NOMO-1 treated with DMSO at 0.1 percent for 48 hours (cell line): Measurements from ENCODE around the gene ADAMTS17.
"Not testable (repeated sequence)": the region's sequence is repeated elsewhere in the genome, so short reads cannot be mapped to it uniquely, and the experiment has no call there.

ENCODE experiments used
- DNase-seq: peaks from one replicate; lab custom pipeline; 2025; ENCODE audit not compliant: unreplicated experiment; lab: John Stamatoyannopoulos, UW

The ADAMTS17 gene

DNA sequence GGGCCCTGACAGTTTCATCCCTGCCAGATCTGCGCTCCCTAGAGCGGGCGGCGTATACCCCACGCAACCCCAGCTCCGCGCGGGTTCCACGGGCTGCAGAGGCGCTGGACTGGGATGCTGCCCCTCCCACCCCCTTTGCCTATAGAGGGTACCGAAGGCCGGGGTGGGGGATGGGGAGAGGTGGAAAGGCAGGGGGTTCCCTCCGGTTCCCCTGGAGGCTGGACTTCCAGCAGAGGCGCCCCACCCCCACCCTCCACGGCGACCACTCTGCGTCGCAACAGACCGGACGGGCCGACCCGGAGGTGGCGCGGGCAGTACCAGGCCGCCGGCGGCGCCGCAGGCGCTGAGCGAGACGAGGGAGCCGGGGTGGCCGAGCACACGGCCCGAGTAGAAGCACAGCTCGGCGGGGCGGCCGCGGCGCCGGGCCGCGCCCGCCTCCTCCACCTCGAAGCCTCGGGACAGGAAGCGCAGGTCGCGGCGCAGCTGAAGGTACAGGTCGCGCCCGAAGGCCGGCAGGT lies 995 bp downstream of the ADAMTS17 start:
- DNase-seq: no peak

DNA sequence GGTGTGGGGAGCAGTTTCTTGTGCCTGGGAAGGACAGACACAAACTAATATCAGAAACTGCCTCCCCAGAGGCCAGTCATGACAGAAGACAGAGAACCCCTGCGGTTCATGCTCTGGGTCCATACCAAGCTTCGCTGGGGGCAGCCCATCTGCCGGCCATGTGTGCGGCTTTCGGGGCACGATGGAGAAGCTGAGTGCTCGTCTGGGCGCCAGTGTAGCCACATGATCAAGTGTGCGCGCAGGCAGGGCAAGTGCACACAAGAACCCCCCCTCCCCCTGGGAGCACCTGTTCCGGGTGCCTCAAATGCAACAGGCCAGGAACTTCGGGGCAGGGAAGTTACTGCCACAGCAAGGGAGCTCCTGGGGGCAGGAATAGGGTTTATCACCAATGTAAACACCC lies 1.8 kb downstream of the ADAMTS17 start:
- no peak for DNase-seq

DNA sequence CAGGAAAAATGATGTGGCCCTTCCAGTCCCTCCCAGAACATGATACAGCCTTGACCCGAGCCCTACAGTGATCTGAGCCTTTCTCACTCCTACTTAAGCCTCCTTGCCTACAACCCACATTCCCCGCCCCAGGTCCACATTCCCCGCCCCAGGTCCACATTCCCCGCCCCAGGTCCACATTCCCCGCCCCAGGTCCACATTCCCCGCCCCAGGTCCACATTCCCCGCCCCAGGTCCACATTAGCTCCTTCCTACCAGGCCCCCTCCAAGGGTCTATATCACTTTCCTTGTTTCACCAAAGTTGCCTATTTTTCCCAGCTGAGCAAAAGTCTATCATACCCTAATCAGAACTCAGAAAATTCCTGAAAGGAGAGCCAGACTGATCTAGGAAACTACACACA lies 2.3 kb downstream of the ADAMTS17 start:
- not testable (repeated sequence) for DNase-seq

DNA sequence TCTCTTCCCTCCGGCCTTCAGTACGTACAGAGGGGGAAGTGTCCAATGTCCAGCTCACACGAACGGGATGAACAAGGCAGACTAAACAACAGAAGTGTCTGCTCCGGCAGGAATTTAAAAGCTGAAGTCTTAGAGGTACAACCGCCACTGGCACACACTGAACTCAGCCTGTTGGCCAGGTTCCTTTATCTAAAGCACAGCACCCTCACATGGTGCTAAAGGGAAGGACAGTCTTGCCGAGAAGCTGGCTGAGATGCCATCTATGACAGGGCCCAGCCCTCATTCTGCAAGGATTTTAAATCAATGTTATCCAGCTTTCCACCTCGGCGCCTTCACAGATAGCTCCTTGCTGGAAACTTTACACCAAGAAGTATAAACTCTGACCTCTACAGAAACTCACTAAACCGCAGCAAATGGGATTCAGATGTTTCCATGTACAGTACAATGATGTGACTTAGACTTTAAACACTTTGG lies 2.8 kb downstream of the ADAMTS17 start:
- DNase-seq: peak; percentile 75

DNA sequence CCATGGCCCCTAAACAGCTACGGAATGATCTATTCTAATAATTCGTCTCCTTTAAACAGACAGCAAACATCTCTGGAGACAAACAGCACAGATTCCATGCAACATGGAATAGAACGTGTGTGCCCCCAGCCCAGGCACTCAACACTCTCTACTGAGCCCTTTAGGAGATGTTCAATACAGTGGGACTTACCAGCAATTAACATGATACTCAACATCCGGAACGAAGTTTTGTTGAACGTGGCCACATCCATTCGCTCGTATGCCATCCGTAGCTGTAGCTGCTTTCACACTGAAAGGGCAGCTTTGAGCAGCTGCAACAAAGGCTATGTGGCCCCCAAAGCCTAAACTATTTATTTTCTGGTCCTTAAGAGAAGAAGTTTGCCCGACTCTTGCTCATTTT lies 3.5 kb downstream of the ADAMTS17 start:
- DNase-seq: no peak

DNA sequence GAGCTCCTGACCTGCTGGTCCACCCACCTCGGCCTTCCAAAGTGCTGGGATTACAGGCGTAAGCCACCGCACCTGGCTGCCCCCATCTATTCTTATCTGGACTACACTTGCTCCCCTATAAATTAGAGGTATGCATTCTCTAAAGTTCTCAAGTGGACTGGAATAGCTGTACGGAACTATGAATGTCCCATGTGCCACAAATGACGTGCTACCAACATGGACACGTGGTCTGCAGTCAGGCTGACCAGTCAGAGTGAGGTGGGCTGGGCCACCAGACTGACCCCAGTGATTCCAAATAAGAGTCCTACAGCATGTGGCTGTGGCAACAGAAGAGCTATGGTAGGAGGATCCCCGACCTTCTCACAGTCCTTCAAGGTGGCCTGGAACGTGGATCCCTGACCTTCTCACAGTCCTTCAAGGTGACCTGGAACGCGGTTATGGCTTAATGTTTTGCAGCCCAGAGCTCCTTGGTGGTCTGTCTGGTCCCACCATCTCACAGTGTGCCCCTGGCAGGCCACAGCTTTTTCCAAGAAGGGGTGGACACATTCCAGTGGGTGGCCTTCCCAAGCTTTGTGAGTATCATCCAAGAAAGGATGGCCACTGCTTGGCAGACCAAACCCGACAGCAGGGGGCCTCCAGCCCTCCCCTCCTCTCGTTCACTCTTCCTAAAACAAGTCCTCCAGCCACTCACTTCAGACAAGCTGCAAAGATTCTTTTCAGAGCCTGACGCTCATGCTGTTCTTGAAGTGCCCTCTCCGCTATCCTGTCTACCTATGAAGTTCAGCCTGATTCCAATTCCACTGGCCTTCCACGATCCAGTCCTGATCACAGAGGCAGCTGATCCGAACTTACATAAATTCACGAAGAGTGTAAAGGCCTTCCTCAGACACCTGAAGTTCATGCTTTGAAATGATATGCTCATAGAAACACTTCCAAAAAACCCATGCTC lies 4.4 kb downstream of the ADAMTS17 start:
- DNase-seq: no peak

DNA sequence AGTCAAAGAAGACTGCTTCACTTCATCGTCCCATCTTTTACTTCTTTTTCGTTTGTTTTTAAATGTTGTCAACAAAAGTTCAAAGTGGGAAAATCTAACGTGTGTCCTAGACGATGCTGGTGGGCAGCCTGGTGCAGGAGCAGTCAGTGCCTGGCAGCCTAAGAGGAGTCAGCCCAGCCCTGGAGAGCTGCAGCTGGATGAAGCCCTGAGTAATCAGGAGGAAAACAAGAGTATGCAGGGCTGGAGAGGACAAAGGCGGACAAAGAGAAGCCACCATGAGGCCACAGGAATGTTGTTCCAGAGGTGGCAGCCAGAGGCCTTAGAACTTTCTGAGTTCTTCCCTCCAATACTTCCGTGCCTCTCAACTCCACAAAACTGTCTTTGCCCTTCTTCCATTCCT lies 5.7 kb downstream of the ADAMTS17 start:
- no peak for DNase-seq

DNA sequence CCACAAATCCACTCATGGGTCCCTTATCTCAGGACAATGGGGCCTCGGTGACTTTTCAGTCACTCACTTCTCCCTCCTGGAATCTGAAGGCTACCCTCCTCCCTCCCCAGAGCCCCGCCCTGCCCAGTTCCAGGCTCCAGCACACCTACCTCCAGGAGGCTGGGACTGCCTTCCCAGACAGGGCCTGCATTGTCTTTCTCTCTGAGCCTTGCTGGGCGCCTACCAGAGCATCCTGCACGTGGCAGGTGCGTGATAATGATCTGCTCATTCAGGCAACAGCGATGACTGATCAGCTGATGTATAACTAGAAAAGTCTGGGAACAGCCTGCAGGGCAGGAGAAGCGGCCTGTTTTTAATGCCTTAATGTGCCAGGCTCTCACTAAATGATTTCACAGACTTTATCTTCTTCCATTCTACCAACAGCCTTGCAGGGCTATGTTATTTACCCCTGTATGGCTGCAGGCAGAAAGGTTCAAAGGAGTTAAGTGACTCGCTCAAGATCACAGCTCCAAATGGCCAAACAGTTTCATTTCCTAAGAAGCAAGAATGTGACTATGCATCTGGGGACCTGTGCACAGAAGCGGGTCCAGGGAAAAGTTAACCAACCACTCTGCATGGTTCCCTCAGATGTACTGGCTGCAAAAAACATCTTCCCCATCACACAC lies 6.3 kb downstream of the ADAMTS17 start:
- no peak for DNase-seq

DNA sequence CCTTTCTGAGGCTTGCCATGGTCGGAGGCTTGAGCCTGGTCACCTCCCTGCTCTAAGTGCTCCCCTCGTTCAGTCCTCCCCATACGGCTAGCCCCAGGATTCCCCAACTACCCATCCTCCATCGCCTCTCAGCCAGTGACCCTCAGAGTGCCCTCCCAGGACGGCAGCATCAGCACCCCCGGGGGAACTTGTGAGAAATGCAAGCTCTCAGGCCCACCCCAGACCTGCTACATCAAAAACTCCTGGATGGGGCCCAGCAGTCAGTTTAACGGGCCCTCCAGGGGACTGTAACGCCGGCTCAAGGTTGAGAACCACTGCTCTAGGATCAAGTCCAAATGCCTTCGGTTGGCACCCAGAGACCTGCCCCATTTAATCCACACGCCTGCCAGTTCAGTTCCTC lies 6.9 kb downstream of the ADAMTS17 start:
- DNase-seq: no peak

DNA sequence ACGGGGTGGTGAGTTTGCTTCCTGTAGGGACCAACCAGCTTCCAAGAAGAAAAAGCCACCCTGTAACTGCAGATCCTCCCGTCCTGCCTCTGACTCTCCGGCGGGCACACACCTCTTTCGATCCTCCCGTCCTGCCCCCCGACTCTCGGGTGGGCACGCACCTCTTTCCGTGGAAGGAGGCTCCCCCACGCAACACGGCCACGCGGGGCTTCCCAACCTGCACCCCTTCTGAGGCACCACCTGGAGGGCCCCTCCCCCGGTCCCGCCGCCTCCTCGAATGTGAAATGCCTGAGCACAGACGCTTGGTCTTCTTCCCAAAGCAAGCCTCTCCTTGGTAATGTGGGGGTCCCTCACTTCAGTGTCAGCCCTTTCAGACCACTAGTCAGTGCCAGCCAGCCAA lies 7.3 kb downstream of the ADAMTS17 start:
- no peak for DNase-seq

DNA sequence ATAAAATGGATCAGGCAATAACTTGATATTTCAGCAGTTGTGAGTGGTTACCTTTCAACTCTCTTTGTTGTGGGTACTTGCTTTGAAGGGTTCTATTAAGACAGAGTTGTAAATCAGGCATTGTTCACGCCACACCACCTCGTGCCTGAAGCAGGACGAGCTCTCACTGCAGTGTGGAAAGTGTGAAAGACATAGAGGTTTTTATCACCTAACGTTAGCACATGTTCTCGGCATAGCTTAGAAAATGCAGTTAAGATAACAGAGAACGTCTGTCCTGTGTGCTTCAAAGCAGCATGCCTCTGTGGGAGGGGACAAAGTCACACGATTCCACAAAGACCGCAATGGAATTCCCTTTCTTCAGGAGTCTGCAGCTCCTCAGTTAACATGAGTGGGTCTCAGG lies 7.8 kb downstream of the ADAMTS17 start:
- DNase-seq: no peak

DNA sequence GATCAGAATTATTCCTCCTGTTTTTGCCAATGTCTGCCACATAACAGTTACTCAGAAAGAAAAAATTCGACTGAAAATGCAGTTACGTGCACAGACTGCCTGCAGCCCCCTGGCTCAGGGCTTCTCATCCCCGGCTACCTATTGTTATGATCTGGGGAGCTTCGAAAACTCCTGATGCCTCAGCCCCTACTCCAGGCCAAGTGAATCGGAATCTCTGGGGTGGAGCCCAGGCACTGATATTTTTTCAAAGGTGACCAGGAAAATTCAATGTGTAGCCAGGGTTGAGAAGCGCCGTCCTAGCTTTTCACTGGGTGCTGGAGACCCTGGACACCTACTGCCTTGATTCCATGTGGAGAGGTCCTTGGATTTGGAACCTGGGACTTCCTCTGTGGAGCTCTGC lies 8.5 kb downstream of the ADAMTS17 start:
- DNase-seq: no peak

DNA sequence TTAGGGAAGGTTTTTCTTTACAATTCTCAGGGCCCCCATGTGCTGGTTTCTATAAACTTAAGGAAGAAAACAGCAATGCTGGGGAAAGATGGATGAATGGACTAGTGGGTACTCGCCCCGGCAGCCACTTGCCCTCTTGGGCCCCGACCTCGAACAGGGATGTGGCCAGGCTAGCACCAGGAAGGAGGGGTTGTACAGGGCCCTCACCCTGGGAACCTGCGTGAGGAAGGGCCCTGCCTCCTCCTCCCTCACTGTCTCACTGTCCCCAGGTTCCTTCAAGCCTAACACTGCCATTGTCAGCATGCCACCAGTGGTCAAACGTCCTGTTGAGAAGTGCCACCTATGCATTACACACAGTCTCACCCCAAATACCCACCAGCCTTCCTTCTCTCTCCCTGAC lies 9.1 kb downstream of the ADAMTS17 start:
- DNase-seq: no peak

DNA sequence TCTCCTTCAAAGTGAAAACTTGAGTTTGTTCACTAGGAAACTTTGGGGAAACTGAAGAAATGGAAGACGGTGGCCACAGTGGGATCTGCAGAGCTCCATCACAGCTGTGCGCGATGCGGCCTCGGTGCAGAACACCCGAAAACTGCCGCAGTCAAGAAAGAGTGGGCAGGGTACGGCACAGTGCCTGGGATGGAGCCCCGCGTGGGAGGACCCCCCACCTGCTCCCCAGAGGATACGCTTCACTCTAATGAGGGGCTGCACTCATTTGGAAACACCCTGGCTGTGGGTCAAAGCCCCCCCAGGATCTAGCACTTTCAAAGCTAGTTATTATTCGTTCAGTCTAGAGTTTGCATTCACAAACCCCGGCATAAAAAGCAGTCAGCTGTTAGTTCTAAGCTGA lies 9.5 kb downstream of the ADAMTS17 start:
- no peak for DNase-seq

DNA sequence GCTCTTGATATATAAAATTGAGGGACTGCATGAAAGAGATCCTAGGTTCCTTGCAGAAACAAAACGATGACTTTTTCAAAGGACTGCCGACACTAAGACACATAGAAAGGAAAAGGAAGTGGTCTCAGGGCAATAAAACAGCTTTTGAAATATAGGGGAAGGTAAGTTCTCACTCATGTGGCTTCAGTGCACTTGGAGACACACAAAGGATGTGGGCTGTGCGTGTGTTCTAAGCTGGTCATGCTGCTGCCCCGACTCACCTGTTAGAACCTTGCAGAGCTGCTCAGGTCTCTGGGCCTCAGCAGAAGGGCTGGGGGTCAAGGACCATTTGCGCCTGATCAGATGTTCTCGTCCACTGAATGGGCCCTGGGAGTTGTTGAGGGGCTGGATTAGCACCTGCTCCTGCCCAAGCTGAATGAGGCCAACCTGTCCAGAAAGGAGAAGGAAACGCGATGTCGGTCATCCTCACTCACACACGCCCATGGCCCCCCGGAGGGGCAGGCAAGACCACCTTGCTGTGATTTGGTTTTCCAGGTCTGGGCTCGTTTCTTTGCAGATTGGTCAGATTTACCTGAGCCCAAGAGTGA lies 11.1 kb downstream of the ADAMTS17 start:
- DNase-seq: peak; percentile 68

DNA sequence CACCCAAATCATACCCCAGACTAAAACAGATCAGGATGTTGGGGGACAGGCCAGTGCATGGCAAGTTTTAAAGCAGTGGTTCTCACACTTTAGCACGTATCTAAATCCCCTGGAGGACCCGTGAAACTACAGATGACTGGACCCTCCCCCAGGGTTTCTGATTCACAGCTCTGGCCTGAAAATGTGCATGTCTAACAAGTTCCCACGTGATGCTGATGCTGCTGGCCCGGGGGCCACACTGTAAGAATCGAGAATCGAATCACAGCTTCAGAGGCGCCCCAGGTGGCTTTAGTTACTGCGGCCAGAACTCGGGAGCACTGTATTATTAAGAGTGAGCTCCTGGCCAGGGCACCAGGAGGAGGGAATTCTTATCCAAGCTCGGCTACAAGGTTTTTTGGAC lies 11.6 kb downstream of the ADAMTS17 start:
- no peak for DNase-seq

DNA sequence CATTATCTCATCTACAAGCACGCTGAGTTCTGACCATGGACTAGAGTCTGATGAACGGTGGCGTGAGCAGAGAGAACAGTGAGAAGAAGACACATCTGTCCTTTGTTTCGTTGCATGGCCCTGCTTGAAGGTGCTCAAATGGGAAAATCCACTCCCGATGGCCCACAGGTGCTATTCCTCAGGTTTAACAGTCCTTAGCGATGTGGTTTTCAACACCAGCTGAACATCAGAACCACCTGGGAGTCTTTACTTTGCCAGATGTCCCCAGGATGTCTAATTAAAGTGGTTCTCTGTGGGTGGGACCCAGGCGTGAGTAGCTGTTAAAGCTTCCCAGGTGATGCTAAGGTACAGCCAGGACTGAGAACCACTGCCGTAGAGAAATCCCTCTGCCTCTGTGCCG lies 13.0 kb downstream of the ADAMTS17 start:
- DNase-seq: no peak

DNA sequence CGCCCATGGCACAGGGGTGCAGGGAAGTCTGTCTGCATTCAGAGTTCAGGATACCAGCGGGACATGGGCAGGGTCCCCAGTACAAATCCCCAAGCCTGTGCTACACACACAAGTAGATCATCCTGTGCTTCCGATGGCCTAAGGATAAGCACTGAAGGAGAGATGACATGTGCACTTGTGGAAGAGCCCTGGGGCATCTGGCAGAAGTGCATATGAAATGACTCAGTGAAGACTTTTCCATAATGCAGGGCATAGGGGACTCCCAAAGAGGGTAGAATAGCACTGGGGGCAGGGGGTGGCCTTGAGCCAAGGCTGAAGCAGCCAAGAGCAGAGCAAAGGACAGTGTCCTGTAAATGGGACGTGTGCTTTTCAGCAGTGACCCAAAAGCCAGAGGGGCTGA lies 22.9 kb downstream of the ADAMTS17 start:
- no peak for DNase-seq

DNA sequence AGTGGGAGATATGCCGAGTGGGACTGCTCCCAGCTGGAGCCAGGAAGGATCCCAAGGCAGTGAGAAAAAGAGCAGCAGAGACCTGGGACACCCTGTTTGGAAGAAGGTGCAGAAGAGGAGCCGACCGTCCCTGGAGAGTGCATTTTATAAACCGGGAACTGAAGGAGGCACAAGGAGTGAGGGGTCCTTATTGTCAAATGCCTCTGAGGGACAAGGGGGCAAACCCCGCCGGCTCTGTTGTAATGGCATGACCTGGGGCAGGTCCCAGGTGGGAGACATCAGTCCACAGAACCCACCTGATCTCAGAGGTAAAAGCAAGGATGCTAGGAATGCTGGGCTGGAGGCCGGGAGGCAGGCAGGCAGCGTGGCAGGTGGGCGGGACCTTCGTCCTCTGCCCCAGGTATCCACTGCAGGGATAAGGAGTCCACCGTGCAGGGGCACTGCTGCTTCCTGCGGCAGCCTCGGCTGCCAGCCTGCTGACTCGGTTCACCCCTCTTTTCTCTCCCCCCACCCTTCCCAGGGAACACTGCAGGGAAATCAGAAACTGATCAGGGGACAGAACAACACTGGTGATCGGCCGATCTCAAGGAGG lies 26.9 kb downstream of the ADAMTS17 start:
- DNase-seq: no peak

DNA sequence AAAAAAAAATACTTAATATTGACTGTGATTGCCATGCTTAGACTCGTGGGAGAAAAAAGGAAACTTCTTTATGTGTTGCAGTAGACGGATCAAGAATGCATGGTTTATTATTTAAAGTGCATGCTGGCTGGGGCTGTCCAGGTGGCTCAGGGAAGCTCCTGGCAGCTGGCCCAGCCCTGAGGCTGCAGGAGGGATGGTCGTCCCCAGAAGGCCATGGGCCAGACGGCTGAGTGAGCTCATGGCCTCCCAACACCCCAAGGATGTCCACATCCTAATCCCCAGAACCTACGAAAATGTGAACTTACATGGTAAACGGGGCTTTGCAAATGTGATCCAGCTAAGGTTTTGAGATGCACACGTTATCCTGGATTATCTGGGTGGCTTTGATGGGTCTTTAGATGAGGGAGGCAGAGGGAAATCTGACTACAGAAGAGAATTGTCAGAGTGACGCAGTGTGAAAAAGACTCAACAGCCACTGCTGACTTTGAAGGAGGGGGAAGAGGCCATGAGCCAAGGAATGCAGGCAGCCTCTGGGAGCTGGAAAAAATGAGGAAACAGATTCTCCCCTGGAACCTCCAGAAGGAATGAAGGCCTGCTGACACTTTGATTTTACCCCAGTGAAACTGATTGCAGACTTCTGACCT lies 29.8 kb downstream of the ADAMTS17 start:
- no peak for DNase-seq

DNA sequence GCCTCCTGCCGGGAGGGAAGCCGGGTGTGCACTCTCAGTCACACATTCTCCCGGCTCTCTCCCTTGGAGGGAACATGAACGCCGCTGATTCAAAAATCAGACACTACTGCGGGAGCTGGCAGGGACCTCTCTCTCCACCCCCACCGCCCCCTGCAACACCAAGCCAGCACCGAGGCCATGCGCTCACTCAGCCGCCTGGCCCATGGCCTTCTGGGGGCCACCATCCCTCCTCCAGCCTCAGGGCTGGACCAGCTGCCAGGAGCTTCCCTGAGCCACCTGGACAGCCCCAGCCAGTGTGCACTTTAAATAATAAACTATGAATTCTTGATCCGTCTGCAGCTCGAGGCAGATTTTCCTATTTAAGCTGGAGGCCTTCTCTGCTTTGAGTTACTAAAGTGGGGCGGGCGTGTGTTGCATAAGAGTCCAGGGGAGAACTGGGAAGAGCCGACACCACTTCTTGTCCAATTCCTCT lies 30.6 kb downstream of the ADAMTS17 start:
- DNase-seq: no peak
